Body of pancreas (tissue), 4 donors: ENCODE results near the gene ALPK1.

Source experiments
- CTCF ChIP-seq, 7 experiments: fragments of 450-650 bp in 4 of 7; fragments of 200-600 bp in 3 of 7; sonication (generic) in 3 of 7; IDR thresholded peaks; one replicate each; pipeline ENCODE4 v1.5.1; 2016 to 2019; ENCODE audit warnings: antibody characterized with exemption in 7 of 7
- POLR2A ChIP-seq, 3 donors: fragments of 450-650 bp; IDR thresholded peaks; one replicate each; pipeline ENCODE4 v1.6.1; 2016; ENCODE audit warnings: antibody characterized with exemption in 3 of 3, mild to moderate bottlenecking in 2 of 3

DNA sequence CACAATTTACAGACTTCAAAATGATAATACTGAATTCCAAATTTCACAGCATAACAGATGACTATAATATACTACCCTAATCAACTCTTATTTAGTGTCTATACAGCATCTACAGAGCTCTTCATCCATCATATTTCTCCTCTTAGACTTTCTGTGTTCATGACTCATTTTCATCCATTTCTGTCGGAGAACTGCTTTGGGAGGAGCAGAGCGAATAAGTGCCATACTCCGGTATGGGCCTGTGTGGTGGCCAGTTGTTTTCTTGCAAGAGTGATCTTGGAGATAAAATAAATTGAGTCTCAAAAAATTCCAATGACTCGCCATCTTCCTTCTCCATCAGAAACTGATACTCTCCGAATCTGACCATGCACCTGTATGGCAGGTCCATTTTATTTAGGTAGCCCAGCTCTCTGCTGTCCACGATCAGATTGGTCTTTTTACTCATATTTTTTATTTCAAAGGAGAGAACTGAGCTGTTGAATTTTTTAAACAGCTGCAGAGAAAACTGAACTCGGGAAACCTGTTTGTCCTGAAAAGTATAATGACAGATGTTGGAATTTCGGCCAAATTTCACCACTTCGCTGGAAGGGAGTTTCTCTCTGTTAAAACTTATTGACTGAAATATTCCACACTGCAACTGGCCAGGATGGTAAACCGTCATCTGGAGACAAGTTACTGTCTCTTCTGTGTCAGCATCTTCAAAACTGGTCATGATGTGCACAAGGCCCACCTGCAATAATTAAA is 19.3 kb upstream of the ALPK1 start:
- TF ChIP-seq CTCF (IDR thresholded peaks at IDR 0.05) = no peak
- no peak for TF ChIP-seq POLR2A (IDR thresholded peaks at IDR 0.05)
